HepG2 (cell line): ENCODE results near the gene ADORA2B. TPM values are rescaled to one million over a fixed set of nuclear protein-coding genes. Genes with fewer than 3 reads are reported as not detected.
A peak's percentile ranks its signal among the peaks of the same experiment; 100 is the strongest.

Experiments
- AGO2 ChIP-seq: fragments of 200-400 bp; formaldehyde crosslinking; optimal IDR thresholded peaks from 2 replicates; pipeline ENCODE3; 2017; ENCODE audit warnings: mild to moderate bottlenecking, low read depth, low read length, moderate library complexity
- HNRNPLL ChIP-seq: fragments of 200-400 bp; formaldehyde crosslinking; IDR thresholded peaks from 2 replicates; pipeline ENCODE4 v1.6.1; 2017; ENCODE audit warnings: mild to moderate bottlenecking, low read depth, low read length; ENCODE audit not compliant: poor library complexity, severe bottlenecking
- MEIS1 ChIP-seq: sonication (generic); formaldehyde crosslinking; IDR thresholded peaks from 2 replicates; pipeline ENCODE4 v1.9.0; 2021; ENCODE audit warnings: mild to moderate bottlenecking, missing genetic modification reagents, moderate library complexity, borderline replicate concordance
- MTF2 ChIP-seq: sonication (generic); formaldehyde crosslinking; IDR thresholded peaks from 2 replicates; pipeline ENCODE4 v1.5.0; 2020; ENCODE audit warnings: missing genetic modification reagents, borderline replicate concordance
- PATZ1 ChIP-seq: sonication (generic); formaldehyde crosslinking; IDR thresholded peaks from 2 replicates; pipeline ENCODE4 v1.4.0; 2020; ENCODE audit warnings: missing genetic modification reagents
- SATB2 ChIP-seq: sonication (generic); formaldehyde crosslinking; IDR thresholded peaks from 2 replicates; pipeline ENCODE4 v1.5.0; 2020; ENCODE audit warnings: missing genetic modification reagents
- ZHX2 ChIP-seq, 2 experiments: sonication (generic) in 1 of 2; formaldehyde crosslinking in 1 of 2; IDR thresholded peaks; 2 replicates each; pipeline versions ENCODE4 v1.6.1 to v1.9.0; 2014 to 2022; ENCODE audit warnings: antibody characterized with exemption in 1 of 2, borderline replicate concordance in 1 of 2, inconsistent platforms in 1 of 2, low read depth in 1 of 2, missing genetic modification reagents in 1 of 2
- ZNF703 ChIP-seq: sonication (generic); formaldehyde crosslinking; IDR thresholded peaks from 2 replicates; pipeline ENCODE4 v1.5.1; 2020; ENCODE audit warnings: missing genetic modification reagents, mild to moderate bottlenecking, moderate library complexity, borderline replicate concordance
- polyA plus RNA-seq, 8 experiments: library from polyadenylated mRNA; depleted of rRNA in 3 of 8; stranded (reverse) in 7 of 8; unstranded in 1 of 8; fragments of >200 nt; fragmentation: Illumina TruSeq in 4 of 8; extraction: Trizol in 4 of 8; gene quantifications; 2 replicates each; pipeline versions ENCODE4 v1.2.1 to v1.2.3, GENCODE V29; 2011 to 2016; ENCODE audit warnings: low read depth in 4 of 8, missing spikeins in 1 of 8, mixed read lengths in 1 of 8; ENCODE audit not compliant: insufficient read depth in 1 of 8
- total RNA-seq, 5 experiments: library from RNA; depleted of rRNA; stranded (reverse); fragments of >200 nt; fragmentation: Illumina TruSeq; extraction: Trizol; gene quantifications; 2 replicates each; pipeline ENCODE4 v1.2.3, GENCODE V29; 2016; ENCODE audit warnings: low read depth in 1 of 5
- TF ChIP-seq, protein P1 (sequence below): sonication (generic); formaldehyde crosslinking; IDR thresholded peaks from 2 replicates; pipeline ENCODE4 v1.4.0; 2020; ENCODE audit warnings: mild to moderate bottlenecking, missing genetic modification reagents
- TF ChIP-seq, protein P2 (sequence below): sonication (generic); formaldehyde crosslinking; IDR thresholded peaks from 2 replicates; pipeline ENCODE4 v1.5.1; 2020; ENCODE audit warnings: mild to moderate bottlenecking, missing genetic modification reagents
- TF ChIP-seq, protein P3 (sequence below): IDR thresholded peaks from 2 replicates; pipeline ENCODE4 v1.6.1; 2016; ENCODE audit warnings: control low read depth
- TF ChIP-seq, protein P4 (sequence below): sonication (generic); formaldehyde crosslinking; IDR thresholded peaks from 2 replicates; pipeline ENCODE4 v1.8.1; 2023; ENCODE audit warnings: mild to moderate bottlenecking, missing genetic modification reagents

ADORA2B gene
- total and polyA plus RNA-seq, 2 of the 13 experiments (the other 11 are each of a cell fraction or from before 2014, with no cell fraction given), result 10.4 to 20.0 TPM

GRCh38 chr17:15966879-15967248, 21.9 kb downstream of the ADORA2B start (continued):
- TF ChIP-seq ZHX2 (IDR thresholded peaks at IDR 0.05; ENCODE audit: low read depth) (no peak), ZHX2 (CRISPR knock-in tag; IDR thresholded peaks at IDR 0.05; ENCODE audit: borderline replicate concordance) (no peak), HNRNPLL (no peak), SATB2 (CRISPR knock-in tag) (no peak), MEIS1 (CRISPR knock-in tag) (no peak), ZNF703 (no peak), AGO2 (no peak), PATZ1 (CRISPR knock-in tag) (0 out of 2 replicates have a peak, but pooled peaks have one; percentile 33), MTF2 (CRISPR knock-in tag) (no peak)
- TF ChIP-seq, protein P1, sequence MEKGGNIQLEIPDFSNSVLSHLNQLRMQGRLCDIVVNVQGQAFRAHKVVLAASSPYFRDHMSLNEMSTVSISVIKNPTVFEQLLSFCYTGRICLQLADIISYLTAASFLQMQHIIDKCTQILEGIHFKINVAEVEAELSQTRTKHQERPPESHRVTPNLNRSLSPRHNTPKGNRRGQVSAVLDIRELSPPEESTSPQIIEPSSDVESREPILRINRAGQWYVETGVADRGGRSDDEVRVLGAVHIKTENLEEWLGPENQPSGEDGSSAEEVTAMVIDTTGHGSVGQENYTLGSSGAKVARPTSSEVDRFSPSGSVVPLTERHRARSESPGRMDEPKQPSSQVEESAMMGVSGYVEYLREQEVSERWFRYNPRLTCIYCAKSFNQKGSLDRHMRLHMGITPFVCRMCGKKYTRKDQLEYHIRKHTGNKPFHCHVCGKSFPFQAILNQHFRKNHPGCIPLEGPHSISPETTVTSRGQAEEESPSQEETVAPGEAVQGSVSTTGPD (CRISPR knock-in tag), result no peak
- TF ChIP-seq, protein P2, sequence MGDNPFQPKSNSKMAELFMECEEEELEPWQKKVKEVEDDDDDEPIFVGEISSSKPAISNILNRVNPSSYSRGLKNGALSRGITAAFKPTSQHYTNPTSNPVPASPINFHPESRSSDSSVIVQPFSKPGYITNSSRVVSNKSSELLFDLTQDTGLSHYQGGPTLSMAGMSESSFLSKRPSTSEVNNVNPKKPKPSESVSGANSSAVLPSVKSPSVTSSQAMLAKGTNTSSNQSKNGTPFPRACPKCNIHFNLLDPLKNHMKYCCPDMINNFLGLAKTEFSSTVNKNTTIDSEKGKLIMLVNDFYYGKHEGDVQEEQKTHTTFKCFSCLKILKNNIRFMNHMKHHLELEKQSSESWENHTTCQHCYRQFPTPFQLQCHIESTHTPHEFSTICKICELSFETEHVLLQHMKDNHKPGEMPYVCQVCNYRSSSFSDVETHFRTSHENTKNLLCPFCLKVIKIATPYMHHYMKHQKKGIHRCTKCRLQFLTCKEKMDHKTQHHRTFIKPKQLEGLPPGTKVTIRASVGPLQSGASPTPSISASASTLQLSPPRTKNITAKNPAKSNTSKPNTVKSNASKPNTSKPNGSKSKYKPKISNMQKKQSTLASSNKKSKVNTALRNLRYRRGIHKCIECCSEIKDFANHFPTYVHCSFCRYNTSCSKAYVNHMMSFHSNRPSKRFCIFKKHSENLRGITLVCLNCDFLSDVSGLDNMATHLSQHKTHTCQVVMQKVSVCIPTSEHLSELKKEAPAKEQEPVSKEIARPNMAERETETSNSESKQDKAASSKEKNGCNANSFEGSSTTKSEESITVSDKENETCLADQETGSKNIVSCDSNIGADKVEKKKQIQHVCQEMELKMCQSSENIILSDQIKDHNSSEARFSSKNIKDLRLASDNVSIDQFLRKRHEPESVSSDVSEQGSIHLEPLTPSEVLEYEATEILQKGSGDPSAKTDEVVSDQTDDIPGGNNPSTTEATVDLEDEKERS, result no peak
- TF ChIP-seq, protein P3, sequence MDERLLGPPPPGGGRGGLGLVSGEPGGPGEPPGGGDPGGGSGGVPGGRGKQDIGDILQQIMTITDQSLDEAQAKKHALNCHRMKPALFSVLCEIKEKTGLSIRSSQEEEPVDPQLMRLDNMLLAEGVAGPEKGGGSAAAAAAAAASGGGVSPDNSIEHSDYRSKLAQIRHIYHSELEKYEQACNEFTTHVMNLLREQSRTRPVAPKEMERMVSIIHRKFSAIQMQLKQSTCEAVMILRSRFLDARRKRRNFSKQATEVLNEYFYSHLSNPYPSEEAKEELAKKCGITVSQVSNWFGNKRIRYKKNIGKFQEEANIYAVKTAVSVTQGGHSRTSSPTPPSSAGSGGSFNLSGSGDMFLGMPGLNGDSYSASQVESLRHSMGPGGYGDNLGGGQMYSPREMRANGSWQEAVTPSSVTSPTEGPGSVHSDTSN (CRISPR knock-in tag), result no peak
- TF ChIP-seq, protein P4, sequence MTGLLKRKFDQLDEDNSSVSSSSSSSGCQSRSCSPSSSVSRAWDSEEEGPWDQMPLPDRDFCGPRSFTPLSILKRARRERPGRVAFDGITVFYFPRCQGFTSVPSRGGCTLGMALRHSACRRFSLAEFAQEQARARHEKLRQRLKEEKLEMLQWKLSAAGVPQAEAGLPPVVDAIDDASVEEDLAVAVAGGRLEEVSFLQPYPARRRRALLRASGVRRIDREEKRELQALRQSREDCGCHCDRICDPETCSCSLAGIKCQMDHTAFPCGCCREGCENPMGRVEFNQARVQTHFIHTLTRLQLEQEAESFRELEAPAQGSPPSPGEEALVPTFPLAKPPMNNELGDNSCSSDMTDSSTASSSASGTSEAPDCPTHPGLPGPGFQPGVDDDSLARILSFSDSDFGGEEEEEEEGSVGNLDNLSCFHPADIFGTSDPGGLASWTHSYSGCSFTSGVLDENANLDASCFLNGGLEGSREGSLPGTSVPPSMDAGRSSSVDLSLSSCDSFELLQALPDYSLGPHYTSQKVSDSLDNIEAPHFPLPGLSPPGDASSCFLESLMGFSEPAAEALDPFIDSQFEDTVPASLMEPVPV (CRISPR knock-in tag), result no peak
